HUDEP-2 (cell line): ENCODE measurements around the gene NAA20.
A peak's percentile ranks its signal among the peaks of the same experiment; 100 is the strongest.

Experiments
- DNase-seq, 76 experiments: peaks; one replicate each; lab custom pipeline; 2025; ENCODE audit not compliant: unreplicated experiment in 76 of 76; lab: John Stamatoyannopoulos, UW

The NAA20 gene

DNA sequence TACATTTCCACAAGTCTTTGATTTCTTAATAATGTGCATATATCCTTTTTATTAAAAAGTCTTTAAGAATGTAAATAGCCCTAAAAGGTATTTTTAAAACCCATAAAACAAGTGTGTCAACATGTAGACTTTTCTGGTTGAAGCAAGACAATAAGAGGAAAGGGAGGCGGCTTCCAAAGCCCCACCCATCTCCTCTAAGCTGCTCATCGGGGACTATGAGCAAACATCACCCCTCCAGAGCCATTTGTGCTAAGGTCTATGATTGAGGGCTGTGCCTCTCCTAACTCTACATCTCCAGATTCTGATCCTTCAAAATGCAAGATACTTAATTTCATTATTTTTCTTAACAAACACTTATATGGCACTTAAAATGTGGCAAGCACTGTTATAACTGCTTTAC is 2.5 kb upstream of the NAA20 start:
- no peak for DNase-seq

DNA sequence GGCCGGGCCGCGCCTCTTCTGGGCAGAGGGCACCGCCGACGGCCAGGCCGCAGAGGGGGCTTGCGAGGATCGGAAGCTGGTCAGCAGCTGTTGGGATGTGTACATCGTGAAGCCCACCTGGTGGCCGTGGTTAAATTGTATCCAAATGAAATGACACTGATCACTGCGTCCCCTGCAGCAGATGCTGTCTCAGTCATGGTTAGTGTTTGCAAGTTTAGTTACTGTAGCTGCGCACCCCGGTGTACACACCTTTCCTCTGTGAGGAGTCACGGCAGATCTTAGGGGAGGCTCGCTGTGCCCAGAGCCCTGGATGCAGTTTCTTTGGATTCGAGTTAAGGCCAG is 653 bp downstream of the NAA20 start:
- DNase-seq: no peak

DNA sequence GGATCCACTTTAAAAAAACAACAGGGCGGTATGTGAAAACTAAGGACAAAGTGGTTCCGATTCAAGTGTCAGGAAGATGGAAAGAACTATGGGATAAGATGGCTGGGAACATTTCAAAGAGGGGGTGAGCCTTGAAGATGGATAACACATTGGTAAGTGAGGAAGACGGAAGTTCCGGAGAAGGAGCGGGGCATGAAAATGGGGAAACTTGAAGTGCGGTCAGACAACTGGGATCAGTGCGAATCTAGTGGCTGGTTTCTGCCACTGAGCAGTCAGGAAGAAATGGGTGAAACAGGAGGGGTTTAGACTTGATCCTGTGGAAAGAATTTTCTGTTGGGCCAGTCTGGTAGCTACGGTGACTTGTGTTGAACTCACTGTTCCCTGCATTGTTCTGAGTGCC is 1.2 kb downstream of the NAA20 start:
- no peak for DNase-seq

DNA sequence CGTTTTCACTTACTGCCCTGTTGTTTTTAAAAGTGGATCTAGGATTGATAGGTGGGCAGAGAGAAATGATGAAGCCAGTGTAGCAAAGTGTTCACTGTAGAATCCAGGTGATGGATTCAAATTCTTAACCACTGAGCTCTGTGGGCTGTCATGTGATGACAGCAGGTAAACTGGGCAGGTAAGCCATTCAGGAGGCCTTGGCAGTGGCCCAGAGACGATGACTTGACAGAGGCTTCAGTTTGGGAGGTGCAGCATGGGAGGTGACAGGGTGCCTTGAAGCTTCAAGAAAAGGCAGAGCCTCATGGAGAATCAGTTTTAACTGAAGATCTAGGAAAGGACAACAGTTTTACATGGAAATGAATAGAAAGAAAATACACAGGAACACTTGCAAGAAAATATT is 2.0 kb downstream of the NAA20 start:
- peak in 7 of 76 experiments; percentile 2 to 16 (median 8) for DNase-seq

DNA sequence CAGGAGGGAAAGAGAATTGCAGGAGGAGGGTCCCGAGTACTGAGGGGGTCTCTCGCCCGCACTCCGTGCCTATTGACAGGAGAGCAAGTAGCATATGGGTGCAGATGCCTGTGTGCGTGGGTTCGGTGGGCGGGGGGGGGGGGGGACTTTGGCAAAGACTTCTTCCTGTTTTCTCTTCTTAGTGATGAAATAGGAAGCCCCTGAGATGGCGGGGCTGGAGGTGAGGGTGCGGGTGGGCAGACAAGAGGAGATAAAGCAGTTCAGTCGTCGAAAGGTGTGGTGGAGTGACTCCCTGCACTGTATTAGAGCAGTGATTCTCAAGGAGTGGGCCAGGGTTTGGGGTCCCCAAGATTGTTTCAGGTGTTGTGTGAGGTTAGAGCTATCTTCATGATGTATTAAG is 3.7 kb downstream of the NAA20 start:
- DNase-seq: no peak

DNA sequence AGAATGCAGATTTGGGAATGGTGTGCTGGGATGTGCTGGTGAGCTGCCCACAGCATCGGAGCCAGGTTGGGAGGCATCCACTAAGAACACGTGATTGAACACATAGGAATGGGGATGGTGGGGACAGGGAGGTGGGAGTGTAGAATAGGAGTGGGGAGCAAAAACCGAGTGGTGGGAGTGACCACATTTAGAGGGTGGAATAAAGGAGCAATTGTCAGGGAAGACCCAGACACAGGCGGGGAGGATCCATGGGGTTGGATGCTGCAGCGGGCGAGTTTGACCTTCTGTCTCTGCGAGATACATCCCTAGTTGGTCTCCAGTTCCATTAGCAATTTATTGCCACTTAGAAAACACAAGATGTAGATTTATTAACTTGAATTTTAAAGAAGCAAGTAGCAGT is 4.7 kb downstream of the NAA20 start:
- DNase-seq: no peak

DNA sequence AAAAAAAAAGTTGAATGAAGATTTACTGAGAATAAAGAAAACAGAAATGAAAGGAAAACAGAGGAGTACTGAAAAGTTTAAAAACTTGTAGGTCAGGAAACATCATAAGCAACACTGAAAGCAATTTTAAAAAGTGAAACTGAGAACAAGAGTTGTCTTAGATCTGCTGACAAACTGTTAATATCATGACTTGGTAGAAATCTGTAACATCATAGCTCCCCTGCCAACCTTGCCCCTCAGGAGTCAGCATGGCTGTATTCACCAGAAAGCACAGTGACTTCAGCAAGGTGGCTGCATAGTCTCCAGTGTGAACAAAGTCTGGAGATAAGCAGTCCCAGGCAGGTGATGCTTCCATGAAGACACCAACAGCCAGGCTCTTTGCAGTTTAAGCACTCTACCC is 5.3 kb downstream of the NAA20 start:
- DNase-seq: no peak

DNA sequence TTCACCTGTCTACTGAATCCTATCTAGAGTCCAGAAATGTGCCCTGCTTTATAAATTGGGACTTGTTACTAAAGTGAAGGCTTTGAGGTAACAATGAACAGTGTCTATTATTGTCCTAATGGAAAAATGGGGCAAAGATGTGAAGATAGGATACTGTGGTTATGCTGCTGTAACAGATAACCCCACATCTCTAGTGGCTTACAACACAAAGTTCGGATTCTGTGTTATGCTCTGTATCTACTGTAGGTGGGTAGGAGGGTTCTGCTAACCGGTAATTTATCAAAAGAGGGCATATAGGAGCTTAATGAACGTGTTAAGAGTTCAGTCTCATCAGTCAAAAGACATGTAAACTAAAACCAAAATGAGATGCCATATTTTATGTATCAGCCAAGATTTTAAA is 6.2 kb downstream of the NAA20 start:
- peak in 1 of 76 experiments; percentile 16 for DNase-seq

DNA sequence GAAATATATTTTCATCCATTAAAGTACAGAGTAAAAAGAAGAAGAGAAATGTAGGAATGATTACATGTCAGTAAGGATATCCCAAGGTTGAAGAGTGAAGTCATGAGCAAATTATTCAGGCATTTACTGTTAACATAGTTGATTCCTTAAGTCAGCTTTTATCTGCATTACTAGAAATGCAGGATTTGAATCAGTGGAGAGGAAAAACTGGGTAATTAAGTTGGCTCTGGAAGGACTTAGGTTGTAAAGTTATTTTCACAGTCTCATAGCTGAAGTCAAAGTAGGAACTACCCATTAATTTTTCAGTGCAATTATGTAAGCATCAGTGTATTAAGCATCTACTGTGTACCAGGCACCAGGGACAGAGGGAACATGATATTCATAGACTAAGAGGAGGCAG is 7.8 kb downstream of the NAA20 start:
- no peak for DNase-seq

DNA sequence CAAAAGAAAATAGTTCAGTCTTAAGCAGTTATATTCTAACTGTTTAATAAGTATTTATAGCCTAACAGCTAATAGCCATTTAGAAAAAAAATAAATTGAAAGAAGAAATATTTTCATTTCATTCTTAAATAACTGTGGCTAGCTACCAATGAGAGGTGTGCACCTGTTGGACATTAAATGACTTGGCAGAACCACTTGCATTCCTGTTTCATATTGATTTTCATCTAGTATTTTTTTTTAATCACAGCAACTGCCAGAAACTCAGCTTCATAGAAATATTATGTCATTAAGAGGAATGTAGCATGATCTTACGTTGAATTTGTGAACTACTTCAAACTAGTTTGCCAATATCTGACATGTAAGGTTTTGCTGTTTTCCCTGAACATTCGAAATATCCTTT is 10.1 kb downstream of the NAA20 start:
- DNase-seq: no peak

DNA sequence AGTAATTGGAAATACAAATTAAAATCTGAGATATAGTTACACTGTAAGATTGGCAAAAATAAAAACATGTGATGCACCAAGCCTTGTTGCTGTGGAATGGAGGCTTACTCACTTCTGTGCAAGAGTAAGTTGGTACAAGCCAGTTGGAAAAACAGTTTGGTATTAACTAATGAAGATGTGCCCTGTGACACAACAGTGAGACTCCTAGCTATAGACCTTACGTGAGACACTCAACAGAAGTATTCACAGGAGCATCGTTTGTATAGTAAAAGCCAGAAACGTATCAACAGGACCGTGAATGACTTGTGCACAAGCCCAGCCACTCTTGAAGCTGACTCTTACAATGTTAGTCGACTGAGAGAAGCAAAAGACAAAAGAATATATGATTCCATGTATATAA is 14.6 kb downstream of the NAA20 start:
- no peak for DNase-seq

DNA sequence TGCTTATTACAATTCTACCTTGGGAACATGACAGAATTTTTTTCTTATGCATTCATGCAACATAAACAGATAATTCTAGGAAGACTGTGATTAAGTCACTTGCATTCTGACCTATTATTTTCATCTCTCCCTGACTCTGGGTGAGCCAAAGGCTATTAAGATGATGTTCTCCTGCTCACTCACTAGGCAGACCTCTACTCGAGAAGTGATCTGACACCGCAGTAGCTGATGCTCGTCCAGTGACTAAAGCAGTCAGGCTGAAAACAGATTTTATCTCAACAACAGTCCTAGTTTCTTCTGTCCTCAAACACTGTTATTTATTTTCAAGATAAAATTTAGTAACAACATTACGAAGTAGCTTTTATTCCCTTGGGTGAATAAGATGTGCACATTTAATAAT is 17.3 kb downstream of the NAA20 start:
- no peak for DNase-seq

DNA sequence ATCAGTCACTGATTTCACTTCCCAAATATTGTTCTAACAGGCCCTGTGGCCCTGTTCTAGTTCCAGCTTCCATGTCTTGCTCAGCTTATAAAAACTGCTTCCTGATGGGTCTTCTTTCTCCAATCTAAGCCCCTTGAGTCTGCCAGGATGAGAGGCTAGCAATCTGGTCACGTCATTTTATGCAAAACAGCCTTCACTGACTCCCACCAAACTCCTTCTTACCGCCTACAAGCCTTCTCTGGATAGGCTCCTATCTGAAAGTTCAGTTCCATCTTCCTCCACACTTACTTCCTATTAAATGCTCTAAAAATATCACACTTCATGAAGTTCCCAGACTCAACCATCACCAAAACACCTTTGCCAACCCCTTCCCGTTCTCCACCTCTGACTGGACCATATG is 19.6 kb downstream of the NAA20 start:
- no peak for DNase-seq

DNA sequence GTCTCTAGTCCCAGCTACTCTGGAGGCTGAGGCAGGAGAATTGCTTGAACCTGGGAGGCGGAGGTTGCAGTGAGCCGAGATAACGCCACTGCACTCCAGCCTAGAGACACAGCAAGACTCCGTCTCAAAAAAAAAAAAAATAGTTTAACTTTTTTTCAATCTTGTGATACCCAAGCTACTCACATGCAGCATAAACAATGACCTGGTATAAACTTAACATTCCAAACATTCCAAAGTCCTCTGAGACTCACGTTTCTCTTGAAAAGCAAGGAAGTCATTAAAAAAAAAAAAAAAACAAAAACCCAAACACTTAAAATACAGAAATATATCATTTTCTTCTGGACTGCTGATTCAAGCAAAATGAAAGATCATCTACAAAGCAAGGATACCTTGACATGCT is 20.8 kb downstream of the NAA20 start:
- DNase-seq: no peak

DNA sequence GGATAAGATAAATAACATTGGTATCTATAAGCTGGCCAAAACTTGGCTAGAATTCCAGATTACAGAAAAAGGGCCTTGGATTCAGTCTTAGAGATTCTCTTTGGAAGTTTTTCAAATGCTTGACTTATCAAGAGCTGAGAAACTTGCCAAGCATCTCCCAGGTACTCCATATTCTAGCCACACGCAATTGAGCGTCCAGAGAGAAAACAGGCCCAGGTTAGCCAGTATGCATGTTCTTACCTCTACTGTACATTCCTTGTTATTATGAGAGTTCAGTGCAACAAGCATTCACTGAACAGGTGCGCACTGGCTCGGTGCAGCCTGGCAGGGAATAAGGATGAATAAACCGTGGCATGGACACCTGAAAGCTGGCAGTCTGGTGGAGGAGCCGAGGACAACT is 21.4 kb downstream of the NAA20 start:
- no peak for DNase-seq

DNA sequence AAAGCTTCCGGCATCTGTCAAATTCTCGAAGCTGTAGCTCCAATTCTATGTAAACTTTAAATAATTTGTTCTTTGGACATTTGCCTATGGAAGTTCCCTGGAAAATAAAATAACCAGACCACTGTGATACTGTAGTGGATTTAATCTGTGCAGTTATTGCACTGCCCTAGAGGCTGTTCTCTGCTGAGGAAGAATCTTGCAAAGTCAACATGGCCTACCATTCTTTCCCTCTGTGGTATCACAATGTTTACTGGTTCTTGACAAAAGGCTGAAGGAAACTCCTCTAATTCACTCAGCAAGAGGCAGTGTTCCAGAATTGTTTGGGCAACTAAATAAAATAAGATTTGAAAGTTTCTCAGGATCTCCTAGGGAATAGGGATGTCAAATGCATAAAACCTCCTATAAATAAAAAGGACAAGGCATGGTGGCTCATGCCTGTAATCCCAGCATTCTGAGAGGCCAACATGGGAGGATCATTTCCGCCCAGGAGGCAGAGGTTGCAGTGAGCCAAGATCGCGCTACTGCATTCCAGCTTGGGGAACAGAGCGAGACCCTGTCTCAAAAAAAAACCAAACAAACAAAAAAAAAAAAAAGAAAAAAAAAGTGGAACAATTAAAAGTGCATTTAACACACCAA is 22.7 kb downstream of the NAA20 start:
- DNase-seq: no peak

DNA sequence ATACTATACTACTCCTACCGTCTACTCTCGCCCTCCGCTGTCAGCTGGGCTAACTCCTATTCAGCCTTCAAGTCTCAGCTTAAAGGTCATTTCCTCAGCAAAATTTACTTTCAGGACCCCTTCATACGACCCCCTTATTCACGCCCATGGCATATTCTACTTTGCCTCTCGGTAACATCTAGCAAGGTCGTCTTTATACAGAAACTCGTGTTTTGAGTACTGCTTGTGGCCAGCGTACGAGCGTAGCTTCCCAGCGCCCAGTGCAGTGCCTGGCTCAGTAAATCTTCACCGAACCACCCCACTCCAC is 34.6 kb downstream of the NAA20 start:
- DNase-seq: no peak

DNA sequence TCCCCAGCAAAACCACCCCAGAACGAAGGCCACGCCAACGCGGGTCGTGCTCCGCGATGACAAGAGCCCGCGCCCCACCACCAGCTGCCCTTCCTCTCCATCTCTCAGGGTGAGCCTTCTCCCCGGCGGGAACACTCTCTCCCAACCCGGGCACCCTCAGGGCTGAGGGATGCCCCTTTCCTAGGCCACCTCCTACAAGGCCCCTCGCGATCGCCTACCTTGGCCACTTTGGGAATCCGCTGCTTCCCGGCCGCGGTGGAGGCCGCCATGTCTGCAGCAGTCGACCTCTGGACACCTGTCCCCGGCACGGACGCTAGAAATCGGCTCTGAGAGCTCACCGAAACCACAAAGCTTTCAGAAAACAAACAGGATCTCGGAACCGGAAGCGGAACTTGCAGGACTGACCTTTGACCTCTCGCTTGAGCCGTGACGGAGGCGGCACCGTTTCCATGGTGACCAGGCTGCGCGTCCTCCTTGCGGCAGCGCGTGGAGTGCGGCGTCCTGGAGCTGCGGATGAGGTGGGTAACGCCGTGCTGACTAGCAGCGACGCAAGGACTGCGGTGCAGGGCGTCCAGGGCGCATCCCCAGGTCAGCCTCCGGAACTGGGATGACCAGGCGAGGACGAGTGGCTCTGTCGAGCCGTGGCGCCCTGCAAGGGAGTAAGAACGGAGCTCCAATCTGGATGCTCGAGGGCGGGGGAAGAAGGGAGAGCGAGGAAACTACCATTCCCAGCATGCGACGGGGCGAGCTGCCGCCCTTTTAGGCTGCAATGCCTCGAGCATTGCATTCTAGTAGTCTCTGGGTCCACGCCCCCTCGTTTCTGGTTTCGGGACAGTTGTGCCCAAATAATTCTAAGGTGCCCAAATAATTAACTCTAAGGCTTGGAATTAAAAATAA is 35.2 kb downstream of the NAA20 start, which contains the start of the genes CFAP61 and CRNKL1:
TSS of gene CFAP61 (plus strand) at position 459 of the 897 bp plus-strand sequence. CDS start 4,122 bp downstream, outside the sequence.
TSS of gene CRNKL1 (minus strand) at position 393 of the 897 bp plus-strand sequence. CDS start at position 269, 124 bp downstream.
- peak in 75 of 76 experiments; percentile 56 to 97 (median 91) for DNase-seq

DNA sequence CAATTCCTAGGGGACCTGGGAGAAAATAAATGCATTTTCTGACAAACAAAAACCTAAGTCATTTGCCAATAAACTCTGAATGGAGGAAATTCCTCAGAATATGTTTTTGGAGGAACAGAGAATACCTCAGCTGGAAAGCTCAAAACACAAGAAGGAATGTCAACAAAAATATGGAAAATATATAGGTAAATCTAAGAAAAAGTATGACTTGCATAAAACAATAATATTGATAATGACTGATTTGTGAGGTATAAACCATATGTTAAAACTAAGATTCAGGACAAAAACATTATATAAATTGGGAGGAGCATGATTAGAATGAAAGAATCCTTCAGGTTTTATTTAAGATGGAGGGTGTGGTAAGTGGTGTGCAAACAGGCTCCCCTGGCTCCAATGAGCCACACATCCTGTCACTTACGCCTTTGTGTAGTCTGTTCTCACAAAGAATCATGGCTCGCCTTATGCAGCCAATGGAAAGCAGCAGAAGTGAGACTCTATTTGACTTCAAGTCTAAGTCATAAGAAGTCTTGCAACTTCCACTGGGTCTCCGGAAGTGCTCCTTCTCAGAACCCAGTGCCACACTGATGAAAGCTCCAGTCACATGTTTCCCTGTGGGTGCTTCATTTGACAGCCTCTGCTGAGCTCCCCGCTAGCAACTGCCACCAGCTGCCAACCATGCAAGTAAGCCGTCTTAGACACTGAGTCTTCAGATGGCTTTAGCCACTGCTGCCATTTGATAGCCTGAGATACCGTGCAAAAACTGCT is 43.3 kb downstream of the NAA20 start:
- DNase-seq: no peak

DNA sequence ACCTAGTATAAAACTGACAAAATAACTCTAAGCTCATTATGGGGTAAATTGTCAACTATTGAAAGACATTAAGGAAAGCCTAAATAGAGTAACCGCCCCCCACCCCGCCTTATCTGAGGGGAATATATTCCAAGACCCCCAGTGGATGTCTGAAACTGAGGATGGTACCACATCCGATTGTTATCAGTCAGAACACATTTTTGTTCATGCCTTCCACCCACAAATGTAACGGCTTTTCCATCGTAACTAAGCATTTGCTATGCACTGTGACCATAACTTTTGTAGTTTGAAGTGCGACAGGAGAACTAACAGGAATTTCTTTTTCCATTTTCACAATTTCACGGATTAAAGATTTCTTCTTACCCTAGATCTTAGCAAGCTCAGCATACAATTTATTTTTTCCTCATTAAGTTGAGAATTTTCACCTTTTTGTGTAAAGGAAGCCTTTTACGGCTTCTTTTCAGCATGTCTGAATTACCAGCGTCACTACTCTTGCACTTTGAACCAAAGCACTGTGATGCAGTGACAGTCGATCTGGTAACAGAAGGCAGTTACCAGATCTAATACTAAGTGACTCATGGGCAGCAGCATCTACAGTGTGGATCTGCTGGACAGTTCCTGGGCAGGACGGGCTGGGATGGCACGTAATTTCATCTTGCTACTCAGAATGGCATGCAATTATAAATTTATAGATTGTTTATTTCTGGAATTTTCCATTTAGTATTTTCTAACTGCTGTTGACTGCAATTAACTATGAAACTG is 47.0 kb downstream of the NAA20 start:
- no peak for DNase-seq

DNA sequence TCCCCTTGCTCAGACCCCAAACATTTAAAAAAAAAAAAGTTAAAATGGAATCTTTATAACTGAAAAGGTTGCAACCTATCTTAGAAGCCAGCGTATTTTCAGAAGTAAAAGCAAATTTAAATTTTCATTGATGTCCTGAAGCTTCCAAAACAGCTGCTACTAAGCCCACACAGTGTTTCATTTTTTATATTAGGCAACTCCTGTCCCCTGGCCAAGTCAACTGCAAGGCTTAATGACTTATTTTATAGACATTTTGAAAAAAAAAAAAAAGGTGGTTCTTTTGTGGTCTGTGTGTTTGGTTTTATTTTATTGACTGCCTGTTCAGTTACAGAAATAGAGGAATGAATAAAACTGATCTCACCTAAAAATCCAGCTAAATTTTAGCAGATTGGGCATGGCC is 48.2 kb downstream of the NAA20 start:
- DNase-seq: no peak
